Stimulated activated naive CD4-positive, alpha-beta T cell (primary cell): ENCODE measurements around the gene MEIOSIN.
A peak's percentile ranks its signal among the peaks of the same experiment; 100 is the strongest.
"Not testable (repeated sequence)": the region's sequence is repeated elsewhere in the genome, so short reads cannot be mapped to it uniquely, and the experiment has no call there.

Source experiments
- DNase-seq, 6 experiments: peaks; one replicate each; lab custom pipeline; 2025; lab: John Stamatoyannopoulos, UW

The MEIOSIN gene

GRCh38 chr19:45798995-45799517, 65.8 kb downstream of the MEIOSIN start:
- DNase-seq = peak; percentile 23 to 69 (median 50)

DNA sequence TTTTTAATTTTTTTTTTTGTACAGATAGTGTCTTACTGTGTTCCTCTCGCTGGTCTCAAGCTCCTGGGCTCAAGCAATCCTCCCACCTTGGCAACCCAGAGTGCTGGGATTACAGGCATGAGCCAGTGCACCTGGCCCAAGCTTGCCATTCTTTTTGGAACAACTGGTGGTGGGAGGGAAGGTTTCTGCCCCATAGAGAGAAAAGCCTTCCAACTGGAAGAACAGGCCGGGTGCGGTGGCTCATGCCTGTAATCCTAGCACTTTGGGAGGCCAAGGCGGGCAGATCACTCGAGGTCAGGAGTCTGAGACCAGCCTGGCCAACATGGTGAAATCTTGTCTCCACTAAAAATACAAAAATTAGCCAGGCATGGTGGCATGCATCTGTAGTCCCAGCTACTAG, 66.3 kb downstream of the MEIOSIN start:
- DNase-seq = not testable (repeated sequence)

- DNase-seq = no peak
Measured at GRCh38 chr19:45800070-45800553, 66.9 kb downstream of the MEIOSIN start.

GRCh38 chr19:45801603-45802175, 68.5 kb downstream of the MEIOSIN start:
- no peak for DNase-seq

- no peak for DNase-seq
Measured at GRCh38 chr19:45804140-45804958, 71.1 kb downstream of the MEIOSIN start.

GRCh38 chr19:45804959-45805230, 71.7 kb downstream of the MEIOSIN start:
- DNase-seq = no peak

- no peak for DNase-seq
Measured at GRCh38 chr19:45805719-45806118, 72.5 kb downstream of the MEIOSIN start.

DNA sequence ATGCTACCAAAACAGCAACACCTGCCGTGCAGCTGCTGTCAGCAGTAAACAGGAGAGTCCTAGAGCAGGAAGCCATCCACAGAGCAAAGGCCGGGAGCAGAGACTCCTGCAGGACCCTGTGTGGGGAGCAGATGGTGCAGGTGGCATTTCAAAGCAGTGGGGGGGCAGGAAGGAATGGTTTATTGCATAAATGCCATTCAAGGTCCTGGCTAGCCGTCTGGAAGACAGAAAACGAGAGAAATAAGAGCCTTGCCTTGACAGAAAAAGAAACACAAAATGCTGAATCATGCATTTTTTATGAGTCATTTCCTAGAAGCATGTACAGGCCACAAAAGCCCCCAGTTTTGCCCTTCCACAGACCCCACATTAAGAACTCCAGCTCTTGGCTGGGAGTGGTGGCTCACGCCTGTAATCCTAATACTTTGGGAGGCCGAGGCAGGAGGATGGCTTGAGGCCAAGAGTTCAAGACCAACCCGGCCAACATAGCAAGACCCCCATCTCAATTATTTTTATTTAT, 76.5 kb downstream of the MEIOSIN start:
- no peak for DNase-seq

GRCh38 chr19:45812297-45812696, 79.1 kb downstream of the MEIOSIN start:
- no peak for DNase-seq
